Measurements from ENCODE around the gene SMC1A. TPM values are rescaled to one million over a fixed set of nuclear protein-coding genes. Genes with fewer than 3 reads are reported as not detected.

Gene SMC1A
- total RNA-seq, 1 donor from 2014 or later, result 82.2 TPM

- Histone ChIP-seq H3K9ac (no peak overlapping the region), H3K27me3 (peaks cover 25% of the 10 kb centered on the region), H3K4me2 (no peak overlapping the region), H3K4me1 (no peaks in the 10 kb centered on the region), H3K36me3 (no peaks in the 10 kb centered on the region), H4K20me1 (ENCODE audit: low read depth) (no peaks in the 10 kb centered on the region), H3K4me3 (no peak overlapping the region), H3K27ac (no peak overlapping the region), H3F3A (ENCODE audit: low read depth) (no peaks in the 10 kb centered on the region), H2AFZ (replicated peaks) (no peak overlapping the region), H3K79me2 (ENCODE audit: low read depth) (peaks cover 9% of the 10 kb centered on the region), H3K9me3 (ENCODE audit: low read depth) (no peaks in the 10 kb centered on the region)
- peaks cover 8% of the 10 kb centered on the region for H3K9me3 Mint-ChIP-seq
- H3K27me3 Mint-ChIP-seq (ENCODE audit: insufficient read depth, low read depth), result peaks cover 3% of the 10 kb centered on the region
- TF ChIP-seq EZH2phosphoT487 (IDR thresholded peaks at IDR 0.05) (no peak), EZH2 (IDR thresholded peaks at IDR 0.05) (no peak), CTCF (IDR thresholded peaks at IDR 0.05) (peak; percentile 70)
- peak overlapping the region; percentile 16 for H3K4me3 Mint-ChIP-seq
- no peaks in the 10 kb centered on the region for H3K36me3 Mint-ChIP-seq
- H3K27ac Mint-ChIP-seq, result no peak overlapping the region
- peaks cover 5% of the 10 kb centered on the region for H3K4me1 Mint-ChIP-seq
- DNase-seq (ENCODE audit: low spot score), result peak; percentile 77
These were observed 13.5 kb upstream of the SMC1A start for GRCh38 chrX:53435997-53436396.

GRCh38 chrX:53433651-53434639, 11.5 kb upstream of the SMC1A start, which contains the start of gene HSD17B10:
TSS of gene HSD17B10 (minus strand) at chrX:53434370. CDS start at chrX:53434345, 25 bp downstream.
- peak within 1 kb of the TSS; percentile 96 for H3K4me3 Mint-ChIP-seq
- TF ChIP-seq CTCF (IDR thresholded peaks at IDR 0.05) (no peak), EZH2phosphoT487 (IDR thresholded peaks at IDR 0.05) (no peak)
- Histone ChIP-seq H3K36me3 (no peaks in the 10 kb centered on the region), H3K9ac (peak within 1 kb of the TSS; percentile 46), H3K27me3 (peaks cover 4% of the 10 kb centered on the region), H3K27ac (no peak within 1 kb of the TSS), H4K20me1 (ENCODE audit: low read depth) (no peaks in the 10 kb centered on the region), H3K4me3 (peak within 1 kb of the TSS; percentile 81), H3K79me2 (ENCODE audit: low read depth) (peaks cover 9% of the 10 kb centered on the region), H2AFZ (replicated peaks) (peak within 1 kb of the TSS; percentile 63), H3K4me1 (no peaks in the 10 kb centered on the region), H3K4me2 (peak within 1 kb of the TSS; percentile 84), H3K9me3 (ENCODE audit: low read depth) (no peaks in the 10 kb centered on the region), H3F3A (ENCODE audit: low read depth) (no peaks in the 10 kb centered on the region)
- peaks cover 2% of the 10 kb centered on the region for H3K27me3 Mint-ChIP-seq (ENCODE audit: insufficient read depth, low read depth)
- DNase-seq (ENCODE audit: low spot score), result peak; percentile 95
- peaks cover 2% of the 10 kb centered on the region for H3K4me1 Mint-ChIP-seq
- peaks cover 12% of the 10 kb centered on the region for H3K9me3 Mint-ChIP-seq
- H3K36me3 Mint-ChIP-seq, result no peaks in the 10 kb centered on the region
- no peak within 1 kb of the TSS for H3K27ac Mint-ChIP-seq

GRCh38 chrX:53430231-53430630, 7.8 kb upstream of the SMC1A start:
- peaks cover 16% of the 10 kb centered on the region for H3K9me3 Mint-ChIP-seq
- peaks cover 6% of the 10 kb centered on the region for H3K27me3 Mint-ChIP-seq (ENCODE audit: insufficient read depth, low read depth)

More at GRCh38 chrX:53430231-53430630, 7.8 kb upstream of the SMC1A start:
- no peak overlapping the region for H3K27ac ChIP-seq
- H3K9ac ChIP-seq, result no peak overlapping the region
- H3K4me2 ChIP-seq, result no peak overlapping the region
- H3K27ac Mint-ChIP-seq, result no peak overlapping the region
- no peak overlapping the region for H3K4me3 ChIP-seq
- peaks cover 2% of the 10 kb centered on the region for H3K4me1 Mint-ChIP-seq
- no peaks in the 10 kb centered on the region for H3K27me3 ChIP-seq
- H3K79me2 ChIP-seq (ENCODE audit: low read depth), result peaks cover 9% of the 10 kb centered on the region
- H3K4me3 Mint-ChIP-seq, result no peak overlapping the region
- H3K9me3 ChIP-seq (ENCODE audit: low read depth), result no peaks in the 10 kb centered on the region
- peaks cover 3% of the 10 kb centered on the region for H3K36me3 Mint-ChIP-seq
- no peak overlapping the region for H2AFZ ChIP-seq (replicated peaks)
- H3K4me1 ChIP-seq, result no peaks in the 10 kb centered on the region
- DNase-seq (ENCODE audit: low spot score), result no peak
- TF ChIP-seq EZH2phosphoT487 (IDR thresholded peaks at IDR 0.05) (no peak), CTCF (IDR thresholded peaks at IDR 0.05) (no peak), EZH2 (IDR thresholded peaks at IDR 0.05) (no peak)
- no peaks in the 10 kb centered on the region for H4K20me1 ChIP-seq (ENCODE audit: low read depth)
- no peaks in the 10 kb centered on the region for H3K36me3 ChIP-seq
- no peaks in the 10 kb centered on the region for H3F3A ChIP-seq (ENCODE audit: low read depth)
